GM12873 (cell line): ENCODE measurements around the gene HCFC1R1.

Source experiments
- CTCF ChIP-seq: IDR thresholded peaks from 2 replicates; pipeline ENCODE4 v1.5.1; 2012; ENCODE audit warnings: low read depth, mild to moderate bottlenecking, moderate library complexity, low read length, control low read depth; ENCODE audit not compliant: insufficient read depth; ENCODE audit errors: missing control alignments

Gene HCFC1R1

DNA sequence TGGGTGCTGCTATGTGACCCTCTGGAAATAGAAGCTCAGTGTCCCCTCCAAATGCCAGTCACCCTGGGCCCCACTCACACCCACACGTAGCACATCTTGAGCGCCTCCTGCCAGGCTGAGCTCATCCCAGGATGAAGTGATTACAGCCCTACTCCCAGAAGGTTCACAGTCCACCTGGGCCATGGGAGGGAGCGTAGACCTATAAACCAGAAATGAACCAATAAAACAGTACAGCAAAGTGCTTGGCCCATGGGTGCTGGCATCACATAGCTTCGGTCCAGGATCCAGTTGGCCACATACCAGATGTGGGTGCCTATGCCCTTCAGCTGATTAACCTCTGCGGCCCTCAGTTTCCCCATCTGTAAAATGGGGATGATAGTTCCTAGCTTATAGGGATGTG lies 15.2 kb upstream of the HCFC1R1 start:
- no peak for TF ChIP-seq CTCF

DNA sequence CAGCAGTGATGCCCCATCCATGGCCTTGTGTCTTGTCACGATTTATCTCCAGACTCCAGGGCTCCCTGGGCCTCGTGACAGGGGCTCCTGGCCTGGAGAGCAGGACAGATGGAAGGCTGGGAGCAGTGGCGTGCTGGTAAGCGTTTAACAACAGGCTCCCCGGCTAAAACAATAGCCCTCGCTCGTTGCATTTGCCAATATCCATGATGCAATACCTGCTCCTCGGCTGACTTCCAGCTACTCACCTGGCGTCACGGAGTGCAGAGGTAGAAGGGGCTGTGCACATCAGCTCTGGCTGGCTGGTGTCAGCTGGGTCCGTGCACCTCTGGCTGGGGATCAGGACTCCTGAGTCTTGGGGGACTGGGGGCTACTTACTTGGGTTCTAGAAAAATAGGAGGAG lies 14.5 kb upstream of the HCFC1R1 start:
- TF ChIP-seq CTCF = no peak

DNA sequence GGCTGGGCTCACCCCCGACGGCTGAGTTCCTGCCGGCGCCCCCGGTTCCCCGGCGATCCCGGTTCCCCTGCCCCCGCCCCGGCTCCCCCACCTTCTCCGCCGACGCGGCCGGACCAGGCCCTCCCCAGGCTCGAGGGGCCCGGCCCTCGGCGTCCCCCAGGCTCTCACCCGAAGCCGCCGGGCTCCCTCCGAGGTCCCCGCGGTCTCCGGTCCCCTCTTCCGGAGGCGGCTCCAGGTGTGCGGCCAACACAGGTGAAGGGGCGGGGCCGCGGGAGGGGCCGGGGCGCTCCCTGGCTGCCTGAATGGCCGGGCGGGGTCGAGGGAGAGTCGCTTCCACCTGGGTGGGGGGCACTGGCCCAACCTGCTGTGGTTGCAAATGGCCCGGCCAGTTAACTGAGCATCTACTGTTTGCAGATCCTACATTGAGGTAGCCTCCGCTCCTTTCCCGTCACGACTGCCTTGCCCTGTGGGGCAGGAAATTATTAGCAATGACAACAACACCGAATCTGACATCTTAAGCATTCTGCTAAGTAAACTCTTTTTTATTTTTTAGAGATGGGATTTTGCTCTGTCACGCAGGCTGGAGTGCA lies 13.1 kb upstream of the HCFC1R1 start, which contains the start of gene BICDL2:
Gene BICDL2, minus strand, starts transcription at position 219 of the 590 bp plus-strand sequence. CDS start 1,448 bp downstream, outside the sequence.
- TF ChIP-seq CTCF = no peak

- TF ChIP-seq CTCF = no peak
Measured at GRCh38 chr16:3035972-3036725, 12.4 kb upstream of the HCFC1R1 start.

GRCh38 chr16:3035289-3035971 lies 11.7 kb upstream of the HCFC1R1 start:
- TF ChIP-seq CTCF = no peak

GRCh38 chr16:3032624-3033023 lies 8.9 kb upstream of the HCFC1R1 start:
- TF ChIP-seq CTCF = no peak
